Right hindlimb (tissue), 1 donor: ENCODE results near the gene JRKL.
"Not testable (repeated sequence)": the region's sequence is repeated elsewhere in the genome, so short reads cannot be mapped to it uniquely, and the experiment has no call there.

Experiments used
- DNase-seq: peaks from one replicate; pipeline ENCODE4 v3.0.0-alpha.2; 2018

Gene JRKL

DNA sequence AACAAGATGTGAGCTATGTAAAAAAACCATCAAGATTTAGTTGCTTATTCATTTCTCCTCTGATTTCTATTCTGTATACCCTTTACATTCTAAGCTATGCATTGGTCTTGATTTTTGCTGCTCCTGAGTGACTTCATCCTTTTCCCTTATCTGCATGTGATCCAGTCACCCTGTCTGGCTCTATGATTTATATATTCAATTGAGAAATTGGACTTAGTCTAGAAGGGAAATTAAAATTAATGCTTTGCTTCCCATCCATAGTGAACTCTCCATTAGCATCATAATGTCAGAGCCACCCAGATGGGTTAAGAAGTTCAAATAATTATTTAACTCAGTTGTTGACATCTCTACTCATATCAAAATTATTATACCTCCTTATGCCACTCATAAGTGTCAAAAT, 5.0 kb downstream of the JRKL start:
- DNase-seq: no peak

DNA sequence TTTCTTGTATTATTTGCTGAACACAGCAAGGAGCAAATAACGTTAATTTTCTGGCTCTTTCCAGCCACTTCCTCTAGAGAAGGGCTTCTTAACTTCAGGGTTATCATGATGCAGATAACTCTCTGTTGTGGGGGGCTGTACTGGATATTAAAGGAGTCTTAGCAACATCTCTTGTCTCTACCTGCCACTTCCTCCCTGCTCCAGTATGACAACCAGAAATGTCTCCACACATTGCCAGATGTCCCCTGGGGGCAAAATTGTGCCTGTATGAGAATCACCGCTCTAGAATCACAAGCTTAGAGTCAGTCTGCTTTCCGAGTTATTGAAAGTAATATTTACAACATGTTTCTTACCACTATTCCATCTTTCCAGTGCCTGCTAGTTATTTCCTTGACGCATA, 6.8 kb downstream of the JRKL start:
- DNase-seq: no peak

DNA sequence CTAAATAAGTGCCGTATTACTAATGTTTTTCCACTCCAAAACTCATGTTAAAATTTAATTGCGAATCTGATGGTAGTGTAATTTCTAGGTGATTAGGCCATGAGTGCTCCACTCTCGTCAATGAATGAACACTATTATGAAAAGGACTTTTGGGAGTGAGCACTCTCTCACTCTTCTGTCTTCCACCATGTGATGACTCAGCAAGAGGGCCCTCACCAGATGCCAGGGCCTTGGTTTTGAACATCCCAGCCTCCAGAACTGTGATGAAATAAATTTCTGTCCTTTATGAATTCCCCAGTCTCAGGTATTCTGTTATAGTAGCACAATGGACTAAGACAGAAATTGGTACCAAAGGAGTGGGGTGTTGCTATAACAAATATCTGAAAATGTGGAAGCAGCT, 8.1 kb downstream of the JRKL start:
- no peak for DNase-seq

DNA sequence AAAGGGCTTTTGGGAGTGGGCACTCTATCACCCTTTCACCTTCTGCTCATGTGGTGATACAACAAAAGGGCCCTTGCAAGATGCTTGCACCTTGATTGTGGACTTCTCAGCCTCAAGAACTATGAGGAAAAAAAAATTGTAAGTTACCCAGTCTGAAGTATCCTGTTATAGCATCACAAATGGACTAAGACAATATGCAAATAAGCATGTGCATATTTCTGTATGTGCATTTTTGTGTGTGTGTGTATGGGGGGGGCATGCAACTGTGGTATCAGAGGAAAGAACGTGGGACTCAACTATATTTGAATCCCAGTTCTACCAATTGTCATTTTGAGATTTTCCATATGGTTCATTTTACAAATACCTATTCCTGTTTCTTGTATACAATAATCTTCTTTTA, 10.9 kb downstream of the JRKL start:
- DNase-seq: no peak

DNA sequence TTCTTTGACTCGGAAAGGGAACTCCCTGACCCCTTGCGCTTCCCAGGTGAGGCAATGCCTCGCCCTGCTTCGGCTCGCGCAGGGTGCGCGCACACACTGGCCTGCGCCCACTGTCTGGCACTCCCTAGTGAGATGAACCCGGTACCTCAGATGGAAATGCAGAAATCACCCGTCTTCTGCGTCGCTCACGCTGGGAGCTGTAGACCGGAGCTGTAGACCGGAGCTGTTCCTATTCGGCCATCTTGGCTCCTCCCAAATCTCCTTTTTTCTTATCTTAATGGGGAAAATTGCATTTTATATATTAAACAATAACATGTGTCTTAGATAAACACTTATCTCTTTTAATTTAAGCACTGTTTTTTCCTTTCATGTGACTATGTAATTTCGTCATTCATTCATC, 21.6 kb downstream of the JRKL start:
- DNase-seq: not testable (repeated sequence)

DNA sequence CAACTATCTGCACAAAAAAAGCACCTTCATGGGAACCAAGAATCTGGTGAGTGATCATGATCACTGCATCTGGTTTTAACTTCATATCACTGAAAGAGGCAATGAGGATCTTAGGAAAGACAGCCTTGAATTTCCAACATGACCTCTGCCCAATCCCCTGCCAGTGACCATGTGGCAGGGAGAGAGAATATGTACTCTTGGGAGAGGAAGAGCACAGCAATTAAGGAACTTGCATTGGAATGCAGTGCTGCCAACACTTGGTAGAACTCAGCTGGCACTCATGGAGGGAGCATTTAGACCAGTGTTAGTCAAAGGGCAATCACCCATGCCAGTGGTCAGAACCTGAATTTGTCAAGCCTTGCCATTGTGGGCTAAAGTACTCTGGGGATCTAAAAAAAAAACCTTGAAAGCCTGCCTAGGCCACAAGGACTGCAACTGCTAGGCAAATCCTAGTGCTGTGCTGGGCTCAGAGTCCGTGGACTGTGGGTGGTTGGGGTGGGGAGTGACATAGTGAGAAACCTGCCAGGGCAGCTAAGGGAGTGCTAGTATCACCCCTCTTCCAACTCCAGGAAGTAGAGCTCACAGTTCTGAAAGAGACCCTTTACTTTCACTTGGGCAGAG, 23.1 kb downstream of the JRKL start:
- no peak for DNase-seq

DNA sequence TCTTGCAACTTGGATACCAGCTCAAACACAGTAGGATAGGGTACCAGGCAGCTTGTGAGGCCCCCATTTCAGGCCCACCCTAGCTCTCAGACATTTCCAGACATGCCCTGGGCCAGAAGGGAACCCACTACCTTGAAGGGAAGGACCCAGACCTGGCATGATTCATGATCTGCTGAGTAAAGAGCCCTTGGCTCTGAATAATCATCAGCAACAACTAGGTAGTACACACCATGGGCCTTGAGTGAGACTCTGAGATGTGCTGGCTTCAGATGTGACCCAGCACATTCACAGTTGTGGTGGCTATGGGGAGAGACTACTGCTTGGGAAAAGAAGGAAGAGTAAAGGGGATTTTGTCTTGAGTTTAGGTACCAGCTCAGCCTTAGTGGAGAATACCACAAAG, 23.6 kb downstream of the JRKL start:
- no peak for DNase-seq

DNA sequence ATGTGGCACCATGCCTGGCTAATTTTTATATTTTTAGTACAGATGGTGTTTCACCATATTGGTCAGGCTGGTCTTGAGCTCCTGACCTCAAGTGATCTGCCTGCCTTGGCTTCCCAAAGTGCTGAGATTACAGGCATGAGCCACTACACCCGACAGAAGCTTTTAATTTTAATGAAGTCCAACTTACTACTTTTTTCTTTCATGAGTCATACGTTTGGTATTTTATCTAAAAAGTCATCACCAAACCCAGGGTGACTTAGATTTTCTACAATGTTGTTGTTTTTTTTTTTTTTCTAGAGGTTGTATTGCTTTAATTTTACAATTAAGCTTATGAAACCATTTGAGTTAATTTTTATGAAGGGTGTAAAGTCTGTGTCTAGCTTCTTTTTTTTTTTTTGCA, 34.9 kb downstream of the JRKL start:
- DNase-seq: no peak

DNA sequence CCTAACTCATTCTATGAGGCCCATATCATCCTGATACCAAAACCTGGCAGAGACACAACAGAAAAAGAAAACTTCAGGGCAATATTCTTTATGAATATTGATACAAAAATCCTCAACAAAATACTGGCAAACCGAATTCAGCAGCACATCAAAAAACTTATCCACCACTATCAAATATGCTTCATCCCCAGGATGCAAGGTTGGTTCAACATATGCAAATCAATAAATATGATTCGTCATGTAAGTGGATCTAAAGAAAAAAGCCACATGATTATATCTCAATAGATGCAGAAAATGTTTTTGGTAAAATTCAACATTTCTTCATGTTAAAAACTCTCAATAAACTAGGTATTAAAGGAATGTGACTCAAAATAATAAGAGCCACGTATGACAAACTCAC, 40.9 kb downstream of the JRKL start:
- no peak for DNase-seq

DNA sequence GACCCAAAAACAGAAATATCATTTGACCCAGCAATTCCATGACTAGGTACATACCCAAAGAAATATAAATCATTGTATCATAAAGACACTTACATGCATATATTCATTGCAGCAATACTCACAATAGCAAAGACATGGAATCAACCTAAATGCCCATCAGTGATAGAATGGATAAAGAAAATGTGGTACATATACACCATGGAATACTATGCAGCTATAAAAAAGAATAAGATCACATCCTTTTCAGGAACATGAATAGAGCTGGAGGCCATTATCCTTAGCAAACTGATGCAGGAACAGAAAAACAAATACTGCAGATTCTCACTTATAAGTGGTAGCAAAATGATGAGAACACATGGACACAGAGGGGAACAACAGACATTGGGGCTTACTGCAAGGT, 42.8 kb downstream of the JRKL start:
- DNase-seq: not testable (repeated sequence)
